H9 (cell line): ENCODE data around the gene SH2D2A. TPM values are rescaled to one million over a fixed set of nuclear protein-coding genes. Genes with fewer than 3 reads are reported as not detected.

Experiments
- DNase-seq: peaks from one replicate; pipeline ENCODE4 v3.0.0-alpha.2; 2017
- H2AFZ ChIP-seq: one replicate; pipeline ENCODE4 v1.6.1; 2013; ENCODE audit warnings: mild to moderate bottlenecking, low read length, control low read depth, moderate library complexity
- H2AK5ac ChIP-seq: 2 replicates; pipeline ENCODE4 v1.6.1; 2013; ENCODE audit warnings: low read length, control low read depth, mixed read lengths; ENCODE audit not compliant: insufficient read length
- H2BK120ac ChIP-seq: one replicate; pipeline ENCODE4 v1.6.1; 2013; ENCODE audit warnings: low read depth, mild to moderate bottlenecking, low read length, control low read depth, inconsistent platforms; ENCODE audit not compliant: poor library complexity, severe bottlenecking
- H2BK12ac ChIP-seq: 2 replicates; pipeline ENCODE4 v1.6.1; 2013; ENCODE audit warnings: low read length, control low read depth, mixed read lengths, low read depth; ENCODE audit not compliant: insufficient read length
- H2BK15ac ChIP-seq: 2 replicates; pipeline ENCODE4 v1.6.1; 2013; ENCODE audit warnings: low read depth, low read length, control low read depth
- H2BK20ac ChIP-seq: one replicate; pipeline ENCODE4 v1.6.1; 2013; ENCODE audit warnings: low read depth, mild to moderate bottlenecking, low read length, control low read depth, inconsistent platforms; ENCODE audit not compliant: poor library complexity, severe bottlenecking
- H2BK5ac ChIP-seq: 2 replicates; pipeline ENCODE4 v1.6.1; 2013; ENCODE audit warnings: low read length, control low read depth, mixed read lengths; ENCODE audit not compliant: insufficient read length
- H3K14ac ChIP-seq: 2 replicates; pipeline ENCODE4 v1.6.1; 2013; ENCODE audit warnings: low read length, control low read depth; ENCODE audit not compliant: insufficient read depth
- H3K18ac ChIP-seq: 2 replicates; pipeline ENCODE4 v1.6.1; 2013; ENCODE audit warnings: low read depth, mild to moderate bottlenecking, mixed read lengths, low read length, control low read depth; ENCODE audit not compliant: insufficient read length
- H3K23ac ChIP-seq: 2 replicates; pipeline ENCODE4 v1.6.1; 2013; ENCODE audit warnings: low read length, control low read depth, mixed read lengths, low read depth; ENCODE audit not compliant: insufficient read length
- H3K23me2 ChIP-seq: 2 replicates; pipeline ENCODE4 v1.6.1; 2013; ENCODE audit warnings: low read depth, mild to moderate bottlenecking, mixed read lengths, low read length, control low read depth; ENCODE audit not compliant: insufficient read length, poor library complexity, severe bottlenecking
- H3K27ac ChIP-seq: 2 replicates; pipeline ENCODE4 v1.5.1; 2013; ENCODE audit warnings: low read length, control low read depth, mixed read lengths, low read depth; ENCODE audit not compliant: insufficient read length
- H3K27me3 ChIP-seq: 2 replicates; pipeline ENCODE4 v1.6.1; 2013; ENCODE audit warnings: low read length, control low read depth, inconsistent platforms; ENCODE audit not compliant: insufficient read depth
- H3K4ac ChIP-seq: 2 replicates; pipeline ENCODE4 v1.6.1; 2013; ENCODE audit warnings: low read depth, mild to moderate bottlenecking, control low read depth, inconsistent platforms, low read length, moderate library complexity
- H3K4me1 ChIP-seq: 2 replicates; pipeline ENCODE4 v1.6.1; 2013; ENCODE audit warnings: low read length, control low read depth, inconsistent platforms; ENCODE audit not compliant: insufficient read depth
- H3K4me2 ChIP-seq: 2 replicates; pipeline ENCODE4 v1.6.1; 2013; ENCODE audit warnings: low read length, control low read depth, mixed read lengths; ENCODE audit not compliant: insufficient read length, insufficient read depth
- H3K56ac ChIP-seq: 2 replicates; pipeline ENCODE4 v1.6.1; 2013; ENCODE audit warnings: low read depth, mild to moderate bottlenecking, mixed read lengths, low read length, control low read depth; ENCODE audit not compliant: insufficient read length
- H3K79me1 ChIP-seq: 2 replicates; pipeline ENCODE4 v1.6.1; 2013; ENCODE audit warnings: low read depth, mild to moderate bottlenecking, moderate library complexity, low read length, control low read depth, inconsistent platforms; ENCODE audit not compliant: insufficient read depth, poor library complexity, severe bottlenecking
- H3K79me2 ChIP-seq: 2 replicates; pipeline ENCODE4 v1.6.1; 2013; ENCODE audit warnings: low read length, control low read depth, inconsistent platforms; ENCODE audit not compliant: insufficient read depth
- H3K9ac ChIP-seq: 2 replicates; pipeline ENCODE4 v1.6.1; 2013; ENCODE audit warnings: low read length, control low read depth, mixed read lengths; ENCODE audit not compliant: insufficient read length; ENCODE audit errors: extremely low read depth
- H3K9me3 ChIP-seq: one replicate; pipeline ENCODE4 v1.6.1; 2013; ENCODE audit warnings: low read depth, low read length, inconsistent platforms; ENCODE audit not compliant: control insufficient read depth
- H3T11ph ChIP-seq: one replicate; pipeline ENCODE4 v1.6.1; 2013; ENCODE audit warnings: mild to moderate bottlenecking, low read length, control low read depth, inconsistent platforms
- H4K20me1 ChIP-seq: one replicate; pipeline ENCODE4 v1.6.1; 2013; ENCODE audit not compliant: control insufficient read depth, insufficient read length, insufficient read depth
- H4K5ac ChIP-seq: 2 replicates; pipeline ENCODE4 v1.6.1; 2013; ENCODE audit warnings: low read depth, mild to moderate bottlenecking, mixed read lengths, low read length, control low read depth; ENCODE audit not compliant: insufficient read length
- H4K8ac ChIP-seq: replicated peaks from 2 replicates; pipeline ENCODE4 v1.6.1; 2013; ENCODE audit warnings: low read length, control low read depth, mixed read lengths, low read depth; ENCODE audit not compliant: insufficient read length
- H4K91ac ChIP-seq: 2 replicates; pipeline ENCODE4 v1.6.1; 2013; ENCODE audit warnings: low read depth, mild to moderate bottlenecking, moderate library complexity, mixed read lengths, low read length, control low read depth; ENCODE audit not compliant: insufficient read length
- H3K27ac Mint-ChIP-seq, 3 experiments: 2 replicates in 2 of 3; 3 replicates in 1 of 3; pipeline ENCODE4 v1.8.0; 2020 to 2021; ENCODE audit warnings: mixed read lengths in 3 of 3, mild to moderate bottlenecking in 1 of 3, moderate library complexity in 1 of 3
- H3K27me3 Mint-ChIP-seq: 2 replicates; pipeline ENCODE4 v1.8.0; 2021; ENCODE audit warnings: low read depth, mild to moderate bottlenecking, moderate library complexity, mixed read lengths
- H3K36me3 Mint-ChIP-seq, 3 experiments: 2 replicates in 2 of 3; 3 replicates in 1 of 3; pipeline ENCODE4 v1.8.0; 2020 to 2021; ENCODE audit warnings: low read depth in 3 of 3, mixed read lengths in 3 of 3; ENCODE audit not compliant: insufficient read depth in 1 of 3
- H3K4me1 Mint-ChIP-seq, 2 experiments: 2 replicates each; pipeline ENCODE4 v1.8.0; 2020; ENCODE audit warnings: mixed read lengths in 2 of 2
- H3K4me3 Mint-ChIP-seq, 2 experiments: 2 replicates in 1 of 2; 3 replicates in 1 of 2; pipeline ENCODE4 v1.8.0; 2020 to 2021; ENCODE audit warnings: mild to moderate bottlenecking in 2 of 2, mixed read lengths in 2 of 2, moderate library complexity in 1 of 2
- H3K9me3 Mint-ChIP-seq, 2 experiments: 2 replicates in 1 of 2; 3 replicates in 1 of 2; pipeline ENCODE4 v1.8.0; 2020; ENCODE audit warnings: mild to moderate bottlenecking in 2 of 2, mixed read lengths in 2 of 2, moderate library complexity in 1 of 2
- CTCF ChIP-seq: fragments of 200-600 bp; sonication (generic); conservative IDR thresholded peaks from 3 replicates; pipeline ENCODE4 v1.8.0; 2021; ENCODE audit warnings: antibody characterized with exemption, mild to moderate bottlenecking
- WGBS: extraction: QIAGEN DNeasy Blood & Tissue Kit; methylation state at CpG from one replicate; pipeline ENCODE4 v1.1.7; 2013; ENCODE audit warnings: missing lambda C conversion rate, low lambda C conversion rate, mixed read lengths; ENCODE audit not compliant: insufficient read length; ENCODE audit errors: extremely low coverage; 5-methylcytosine and 5-hydroxymethylcytosine counted together
- total RNA-seq: library from RNA; stranded (reverse); gene quantifications from 2 replicates; pipeline ENCODE4 v1.2.1, GENCODE V29; 2021

SH2D2A gene
- total RNA-seq, 1 experiment from 2014 or later = 2.0 TPM

GRCh38 chr1:156813750-156814570 is 2.7 kb downstream of the SH2D2A start:
- Histone ChIP-seq H3K23ac (no peak overlapping the region), H2BK20ac (no peak overlapping the region), H3K79me1 (no peaks in the 10 kb centered on the region), H3K4me1 (no peaks in the 10 kb centered on the region; the same call in 1 of the 2 replicates), H4K8ac (no peak overlapping the region), H3K56ac (no peak overlapping the region), H3T11ph (no peak overlapping the region), H3K27ac (no peak overlapping the region), H4K5ac (no peak overlapping the region), H3K4ac (no peak overlapping the region), H3K9ac (peak overlapping the region; percentile 28), H2AFZ (no peak overlapping the region), H4K91ac (no peak overlapping the region), H3K23me2 (peaks cover 5% of the 10 kb centered on the region), H3K18ac (peak overlapping the region; percentile 63), H4K20me1 (no peaks in the 10 kb centered on the region), H2BK120ac (no peak overlapping the region), H3K79me2 (no peaks in the 10 kb centered on the region), H2AK5ac (no peak overlapping the region), H3K27me3 (peaks cover 11% of the 10 kb centered on the region; the same call in 1 of the 2 replicates), H2BK5ac (no peak overlapping the region), H3K4me2 (peak overlapping the region; percentile 46), H3K14ac (peak overlapping the region; percentile 74), H2BK15ac (no peak overlapping the region), H2BK12ac (no peak overlapping the region), H3K9me3 (no peaks in the 10 kb centered on the region)
- H3K36me3 Mint-ChIP-seq = peaks cover 0 to 7% (median 4%) of the 10 kb centered on the region in 3 experiments; a peak in 3 of 7 replicates
- peak; percentile 87 for DNase-seq
- no peak overlapping the region for H3K27ac Mint-ChIP-seq
- no peaks in the 10 kb centered on the region; a peak in 1 of 5 replicates for H3K9me3 Mint-ChIP-seq
- TF ChIP-seq CTCF = peak; percentile 59
- WGBS = no CpG with 5 or more reads among the region's 60 CpGs
- H3K27me3 Mint-ChIP-seq = peaks cover 69% of the 10 kb centered on the region
- peaks cover 22 to 41% of the 10 kb centered on the region in 2 experiments for H3K4me1 Mint-ChIP-seq
- peak overlapping the region; percentile 53 to 77 for H3K4me3 Mint-ChIP-seq
